Stimulated activated CD4-positive, alpha-beta T cell treated with anti-CD3 and anti-CD28 coated beads, Interleukin-12 subunit alpha, Interleukin-12 subunit beta, amount 100 ng/mL, for 48 hours (primary cell): Measurements from ENCODE around the gene PIK3C2B.

ENCODE experiments used
- DNase-seq, 3 donors: peaks; one replicate each; pipeline ENCODE4 v3.0.0-alpha.2; 2020; ENCODE audit warnings: low read depth in 2 of 3, low spot score in 1 of 3

The PIK3C2B gene

GRCh38 chr1:204462229-204462561 lies 32.4 kb downstream of the PIK3C2B start:
- DNase-seq: no peak

DNA sequence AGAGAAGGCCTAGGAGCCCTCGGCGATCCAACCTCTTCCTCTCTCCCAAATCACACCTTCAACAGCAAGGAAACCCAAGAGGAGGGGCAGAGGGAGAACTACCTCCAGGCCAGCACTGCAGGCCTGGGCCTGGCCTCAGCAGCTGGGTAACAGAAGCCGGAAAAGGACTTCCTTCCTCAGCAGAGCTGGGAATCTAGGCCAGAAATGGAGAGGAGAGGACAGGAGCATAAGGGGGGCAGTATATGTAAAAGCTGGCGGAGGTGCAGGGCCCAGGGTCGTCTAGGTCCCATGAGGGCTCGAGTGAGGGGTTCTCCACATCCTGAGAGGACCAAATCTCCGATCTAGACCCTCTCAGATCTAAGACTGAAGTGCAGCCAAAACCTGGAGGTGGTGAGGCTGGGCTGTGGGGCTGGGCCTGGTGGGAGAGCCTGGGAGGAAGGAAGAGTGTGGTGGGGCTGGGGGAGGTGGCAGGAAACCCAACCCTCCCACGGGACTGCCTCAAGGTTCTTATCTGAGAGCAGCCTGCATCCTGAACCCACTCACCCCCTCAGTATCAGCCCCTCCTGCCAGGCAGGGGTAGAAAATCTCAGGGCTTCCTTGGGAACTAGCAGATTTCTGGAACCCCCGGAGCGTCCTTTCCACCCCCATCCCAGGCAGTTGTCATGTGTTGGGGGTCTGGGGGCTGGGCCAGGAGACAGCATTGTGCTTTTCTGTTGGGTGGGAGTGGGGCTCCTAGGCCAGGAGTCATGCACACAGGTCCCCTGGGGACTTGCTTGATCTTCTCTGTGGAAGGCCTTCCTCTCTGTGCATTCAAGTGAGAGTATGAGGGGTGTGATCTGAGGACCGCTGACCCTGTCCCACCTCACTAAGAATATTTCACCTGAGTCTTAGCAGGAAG lies 33.0 kb downstream of the PIK3C2B start:
- DNase-seq: no peak

DNA sequence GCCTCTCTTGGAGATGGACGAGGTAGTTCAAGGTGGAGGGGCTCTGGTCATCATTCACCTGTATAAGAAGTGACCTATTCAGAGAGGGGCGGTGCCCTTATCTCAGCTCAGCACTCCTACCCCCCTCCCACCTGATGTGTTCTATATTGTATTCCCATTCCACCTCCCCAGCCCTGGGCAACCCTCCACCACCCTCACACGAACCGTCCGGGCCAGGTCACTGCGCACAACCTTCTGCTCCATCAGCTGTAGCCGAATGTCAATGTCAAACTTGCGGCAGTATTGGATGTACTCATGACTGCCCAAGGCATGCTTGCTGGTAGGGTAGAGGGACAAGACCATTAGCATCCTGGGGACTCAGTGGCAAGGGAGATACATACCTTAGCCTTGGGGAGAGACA lies 34.3 kb downstream of the PIK3C2B start:
- no peak for DNase-seq

DNA sequence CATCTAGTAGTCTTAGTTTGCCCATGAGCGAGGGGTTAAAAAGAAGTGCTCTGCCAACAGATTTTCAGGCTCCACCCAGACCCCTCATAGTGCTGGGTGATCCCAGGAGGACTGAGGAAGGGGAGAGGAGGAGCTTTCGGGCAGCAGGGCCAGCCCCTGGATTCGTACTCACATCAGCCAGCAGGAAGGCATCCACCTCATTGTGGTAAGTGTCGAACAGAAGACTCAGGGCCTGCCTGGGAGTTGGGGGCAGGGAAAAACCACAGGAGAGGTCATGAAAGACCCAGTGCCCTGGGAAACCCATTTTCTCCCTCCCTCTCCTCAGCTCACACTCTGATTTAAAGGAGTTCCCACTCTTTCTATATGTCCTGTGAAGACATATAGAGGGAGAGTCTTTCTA lies 34.9 kb downstream of the PIK3C2B start:
- DNase-seq: no peak

DNA sequence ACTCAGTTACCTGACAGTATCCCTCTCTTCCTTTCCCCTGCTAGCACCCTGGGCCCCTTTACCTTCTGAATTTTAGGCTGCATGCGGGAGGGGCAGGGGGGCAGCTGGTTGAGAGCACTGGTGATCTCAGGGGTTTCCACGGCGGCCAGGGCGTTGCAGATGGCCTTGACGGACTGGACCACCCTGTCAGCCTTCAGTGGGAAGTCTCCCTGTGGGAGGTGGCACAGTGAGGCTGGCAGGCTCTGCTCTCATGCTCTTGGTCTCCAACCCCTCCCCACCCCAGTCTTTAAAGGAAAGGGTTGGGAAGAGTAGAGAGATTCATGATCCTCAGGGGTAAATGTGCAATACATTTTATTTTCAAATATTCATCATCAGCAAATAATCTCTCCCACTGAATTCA lies 36.9 kb downstream of the PIK3C2B start:
- DNase-seq: no peak

- no peak for DNase-seq
These were observed 37.7 kb downstream of the PIK3C2B start for GRCh38 chr1:204456826-204457442.

DNA sequence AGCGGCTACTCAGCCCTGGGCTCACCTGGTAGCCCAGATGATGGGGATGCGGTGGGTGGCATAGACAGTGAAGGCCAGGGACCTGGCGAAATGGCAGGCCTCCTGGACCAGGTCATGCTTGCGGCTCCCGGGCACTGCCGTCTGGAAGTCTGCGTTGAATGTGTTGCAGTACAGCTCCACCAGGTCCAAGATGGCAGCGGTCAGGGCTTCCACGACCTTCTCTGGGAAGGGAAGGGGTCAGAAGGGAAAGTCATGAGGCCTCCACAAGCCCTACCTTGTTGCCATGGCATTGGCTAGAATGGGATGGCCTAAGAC lies 38.8 kb downstream of the PIK3C2B start:
- no peak for DNase-seq

DNA sequence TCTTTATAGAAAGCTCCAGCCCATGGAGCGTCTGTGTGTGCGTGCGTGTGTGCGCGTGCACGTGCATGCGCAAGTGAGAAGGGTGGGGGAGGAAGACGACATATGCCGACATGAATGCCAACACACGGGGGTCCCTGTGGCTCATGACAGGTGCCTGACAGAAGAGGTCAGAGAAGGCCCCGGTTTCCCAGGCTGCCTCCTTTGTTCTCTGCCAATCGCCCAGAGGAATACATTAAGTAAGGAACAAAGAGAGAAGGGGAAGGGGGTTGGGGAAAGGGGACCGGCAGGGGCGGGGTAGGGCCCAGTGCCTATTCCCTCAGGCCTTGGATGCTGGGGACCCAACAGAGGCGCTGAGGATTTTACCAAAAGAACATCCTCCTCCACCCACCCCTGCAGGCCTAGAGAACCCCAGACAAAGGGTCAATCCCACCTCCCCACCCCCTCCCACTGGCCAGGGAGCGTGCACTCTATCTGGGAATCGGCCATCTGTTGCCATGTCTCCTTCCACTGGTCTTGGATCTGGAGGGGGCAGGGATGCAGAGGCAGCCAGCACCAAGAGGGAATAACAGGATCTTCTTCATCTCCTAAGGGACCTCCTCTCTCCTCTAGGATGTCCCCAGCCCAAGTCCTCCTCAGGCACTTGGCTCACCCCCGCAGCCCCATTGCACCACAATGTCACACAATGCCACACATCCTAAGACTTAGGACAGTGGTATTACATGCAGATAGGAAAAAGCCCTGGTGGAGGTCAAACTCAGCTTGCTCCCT lies 39.4 kb downstream of the PIK3C2B start:
- no peak for DNase-seq

- DNase-seq: no peak
These were observed 40.1 kb downstream of the PIK3C2B start for GRCh38 chr1:204454476-204454875.

DNA sequence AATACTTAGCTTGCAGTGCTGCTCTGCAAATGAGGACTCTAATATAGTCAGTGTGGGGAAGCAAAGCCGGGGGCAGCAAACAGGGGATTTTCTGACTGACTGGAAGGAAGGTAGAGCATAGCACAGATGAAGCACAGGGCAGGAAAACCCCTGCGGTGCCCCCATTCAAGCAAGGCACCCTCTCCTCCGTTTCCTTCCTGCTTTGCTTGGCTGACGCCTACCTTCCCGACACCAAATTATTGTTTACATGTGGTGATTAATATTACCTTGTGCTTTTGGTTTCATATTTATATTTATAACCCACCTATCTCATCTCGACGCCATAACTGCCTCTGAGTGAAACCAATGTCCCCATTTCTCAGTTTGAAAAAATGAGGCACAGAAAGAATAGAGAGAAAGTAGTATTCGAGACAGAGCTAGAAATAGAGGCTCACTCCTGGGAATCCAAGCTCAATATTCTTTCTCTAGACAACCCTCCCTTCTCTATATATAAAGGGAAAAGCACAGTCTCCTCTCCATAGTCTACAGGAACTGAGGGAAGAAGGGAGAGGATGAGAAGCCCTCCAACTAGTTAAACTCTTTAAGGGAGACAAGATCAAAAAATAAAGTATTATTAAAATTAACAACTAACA lies 41.3 kb downstream of the PIK3C2B start:
- DNase-seq: peak; percentile 37 to 45 (median 37)

- DNase-seq: no peak
These were observed 43.1 kb downstream of the PIK3C2B start for GRCh38 chr1:204451352-204452124.

DNA sequence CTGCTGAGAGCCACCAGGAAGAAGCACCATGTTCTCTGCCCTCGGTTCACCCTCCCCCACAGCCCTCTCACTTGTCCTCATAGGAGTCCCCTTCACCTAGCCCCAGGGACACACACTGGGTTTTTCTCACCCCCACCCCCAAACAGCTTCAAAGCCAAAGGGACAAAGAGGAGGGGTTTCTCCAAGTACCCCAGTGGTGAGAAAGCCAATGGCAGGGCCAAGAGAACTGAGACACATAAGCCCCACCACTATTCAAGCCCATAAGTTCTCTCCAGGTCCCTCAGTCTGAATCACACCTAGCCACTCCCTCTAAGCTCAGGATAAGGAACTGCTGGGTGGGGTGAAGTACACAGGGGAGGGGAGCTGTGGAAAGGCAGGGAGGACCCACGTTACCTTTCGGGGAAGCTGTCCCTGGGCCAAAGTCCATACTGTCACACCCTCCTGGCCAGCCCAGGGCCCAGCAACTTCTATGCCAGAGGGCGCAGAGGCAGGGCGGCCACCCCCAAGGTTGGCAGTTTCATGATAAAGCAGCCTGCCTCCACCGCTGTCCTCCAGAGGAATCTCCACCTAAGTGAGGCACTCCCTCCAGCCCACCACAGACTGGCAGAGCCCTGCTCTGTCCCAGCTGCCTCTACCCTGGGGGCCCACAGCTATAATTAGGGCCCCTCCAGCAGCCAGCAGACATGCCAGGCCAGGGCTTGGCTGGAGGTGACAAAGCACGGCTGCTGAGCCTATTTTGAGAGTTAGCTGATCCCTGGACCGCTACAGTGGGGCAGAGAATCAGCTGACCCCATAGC lies 43.9 kb downstream of the PIK3C2B start:
- DNase-seq: no peak

DNA sequence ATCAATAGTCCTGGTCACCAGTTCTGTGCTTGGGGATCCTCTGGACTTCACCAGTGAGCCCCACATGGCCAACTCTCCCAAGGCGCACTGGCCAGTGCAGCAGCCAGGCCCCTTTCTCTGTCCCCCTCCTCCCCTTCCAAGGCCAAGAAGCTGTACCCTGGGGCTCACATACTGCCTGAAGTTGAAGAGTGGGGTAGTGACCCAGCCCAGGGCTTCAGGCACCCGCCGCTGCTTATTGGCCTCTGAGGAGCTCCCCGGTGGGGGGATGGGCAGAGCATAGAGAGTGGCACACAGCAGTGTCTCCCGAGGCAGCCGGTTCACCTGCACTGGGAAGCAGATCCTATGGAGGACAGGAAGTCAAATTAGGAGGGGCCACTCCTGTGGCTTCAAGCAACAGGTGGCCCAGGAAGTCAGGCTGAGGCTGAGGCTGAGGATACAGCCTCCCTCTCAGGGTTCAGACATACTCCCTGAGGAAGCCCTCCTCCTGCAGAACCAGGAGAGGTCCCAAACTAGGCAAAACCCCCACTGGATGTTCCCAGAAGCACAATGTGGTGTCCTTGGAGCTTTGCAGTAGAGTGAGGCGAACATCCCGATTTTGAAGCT lies 44.8 kb downstream of the PIK3C2B start:
- no peak for DNase-seq

GRCh38 chr1:204448991-204449677 lies 45.5 kb downstream of the PIK3C2B start:
- DNase-seq: no peak

- no peak for DNase-seq
These were observed 46.2 kb downstream of the PIK3C2B start for GRCh38 chr1:204448344-204448964.

DNA sequence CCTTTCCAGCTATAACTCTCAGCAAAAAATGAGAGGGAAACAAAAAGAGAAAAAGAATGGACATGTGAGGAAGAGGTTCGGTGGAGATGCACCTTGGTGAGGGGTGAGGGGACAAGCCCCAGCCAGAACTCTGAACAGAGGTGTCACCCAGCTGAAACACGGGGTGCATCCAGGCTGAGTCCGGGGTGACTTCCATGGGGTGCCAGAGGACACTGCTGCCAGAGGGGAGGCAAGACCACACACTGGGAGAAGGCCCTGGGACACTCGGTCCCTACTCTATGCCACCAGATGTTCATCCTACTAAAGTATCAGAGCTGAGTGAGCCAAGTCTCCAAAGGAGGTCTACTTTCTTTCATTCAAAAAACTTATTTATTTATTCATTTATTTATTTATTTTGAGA lies 46.9 kb downstream of the PIK3C2B start:
- no peak for DNase-seq

GRCh38 chr1:204447190-204447589 lies 47.4 kb downstream of the PIK3C2B start:
- no peak for DNase-seq

- DNase-seq: peak; percentile 55 to 70 (median 61)
These were observed 48.0 kb downstream of the PIK3C2B start for GRCh38 chr1:204446413-204447111.
